AG10803 (cell line): ENCODE data around the gene ENTPD1.
A peak's percentile ranks its signal among the peaks of the same experiment; 100 is the strongest.

Experiments used
- DNase-seq: peaks from one replicate; pipeline ENCODE4 v3.0.0; 2010; ENCODE audit warnings: low read depth
- H3K4me3 ChIP-seq: 2 replicates; pipeline ENCODE4 v1.5.1; 2011; ENCODE audit warnings: mild to moderate bottlenecking, low read length, control low read depth
- CTCF ChIP-seq: conservative IDR thresholded peaks from 2 replicates; pipeline ENCODE4 v1.5.1; 2011; ENCODE audit warnings: mild to moderate bottlenecking, low read length, control low read depth, inconsistent platforms

ENTPD1 gene

DNA sequence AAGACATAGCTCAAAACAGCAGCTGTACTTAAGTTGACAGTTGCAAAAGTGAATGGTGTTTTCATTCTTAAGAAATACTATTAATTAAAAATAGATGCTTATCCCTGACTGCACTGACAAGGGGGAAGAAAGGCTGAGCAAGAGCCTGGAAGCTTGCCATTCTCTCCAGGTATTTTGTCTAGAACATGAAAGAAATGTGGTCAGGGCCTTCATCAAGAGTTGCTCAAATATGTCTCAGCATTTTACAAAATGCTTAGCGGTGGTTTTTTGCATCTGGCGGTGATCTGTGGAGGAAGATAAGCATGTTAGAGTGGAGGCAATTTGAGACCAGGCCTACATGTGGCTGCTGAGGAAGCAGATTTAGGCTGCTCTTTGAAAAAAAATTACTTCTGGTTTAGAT lies 105.4 kb downstream of the ENTPD1 start:
- no peak for TF ChIP-seq CTCF
- peak; percentile 9 for DNase-seq
- no peak overlapping the region for H3K4me3 ChIP-seq

DNA sequence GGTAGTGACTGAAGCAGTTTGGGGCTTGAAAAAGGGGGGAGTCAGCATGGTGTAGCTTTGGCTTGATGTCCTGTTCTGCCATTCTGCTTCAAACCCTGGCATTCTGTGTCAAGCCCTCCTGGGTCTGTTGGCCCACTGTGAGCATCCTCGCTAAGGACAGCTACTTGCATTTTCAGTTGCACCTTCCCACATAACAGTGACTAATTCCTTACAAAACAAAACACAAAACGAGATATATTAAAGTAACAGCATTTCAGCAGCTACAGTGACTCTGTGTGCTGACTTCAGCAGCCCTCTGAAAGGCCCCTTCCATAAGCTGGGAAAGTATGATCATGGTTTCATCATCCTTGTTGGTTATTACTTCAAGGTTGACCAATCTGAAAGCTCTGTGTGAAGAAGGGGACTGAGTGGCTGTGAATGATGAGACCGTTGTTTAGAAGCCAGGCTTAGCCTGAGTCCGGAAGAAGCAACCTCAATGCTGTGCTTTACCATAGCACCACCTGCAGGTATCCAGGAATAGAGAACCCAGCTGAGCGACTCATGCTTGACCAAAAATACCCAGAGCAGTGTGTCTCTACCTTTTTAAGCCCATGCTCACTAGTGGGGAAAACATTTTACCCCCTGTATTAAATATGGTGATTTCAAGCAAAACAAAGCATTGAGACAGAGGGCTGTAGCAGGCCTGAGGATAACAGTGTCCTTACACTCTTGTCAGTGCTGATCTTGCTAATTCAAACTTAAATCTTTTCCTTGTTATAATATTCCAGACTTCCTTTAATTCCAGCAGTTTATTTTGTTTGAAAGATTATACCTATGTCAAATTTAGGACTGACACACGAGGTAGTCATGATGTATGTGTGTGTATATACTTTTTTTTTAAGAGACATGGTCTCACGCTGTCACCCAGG lies 109.2 kb downstream of the ENTPD1 start:
- TF ChIP-seq CTCF = peak; percentile 83
- no peak overlapping the region for H3K4me3 ChIP-seq
- peak; percentile 86 for DNase-seq

DNA sequence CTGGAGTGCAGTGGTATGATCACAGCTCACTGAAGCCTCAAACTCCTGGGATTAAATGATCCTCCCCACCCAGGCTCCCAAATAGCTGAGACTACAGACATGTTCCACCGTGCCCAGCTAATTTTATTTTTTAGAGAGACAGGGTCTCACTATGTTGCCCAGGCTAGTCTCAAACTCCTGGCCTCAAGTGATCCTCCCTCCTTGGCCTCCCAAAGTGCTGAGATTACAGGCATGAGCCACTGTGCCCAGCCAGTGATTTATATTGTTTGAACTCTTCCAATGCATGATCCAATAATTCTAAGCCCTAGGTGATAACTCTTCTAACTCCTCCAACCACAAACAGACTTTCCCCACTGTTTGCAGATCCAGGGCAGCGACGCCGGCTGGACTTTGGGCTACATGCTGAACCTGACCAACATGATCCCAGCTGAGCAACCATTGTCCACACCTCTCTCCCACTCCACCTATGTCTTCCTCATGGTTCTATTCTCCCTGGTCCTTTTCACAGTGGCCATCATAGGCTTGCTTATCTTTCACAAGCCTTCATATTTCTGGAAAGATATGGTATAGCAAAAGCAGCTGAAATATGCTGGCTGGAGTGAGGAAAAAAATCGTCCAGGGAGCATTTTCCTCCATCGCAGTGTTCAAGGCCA lies 110.0 kb downstream of the ENTPD1 start:
- TF ChIP-seq CTCF = no peak
- no peak overlapping the region for H3K4me3 ChIP-seq
- no peak for DNase-seq

DNA sequence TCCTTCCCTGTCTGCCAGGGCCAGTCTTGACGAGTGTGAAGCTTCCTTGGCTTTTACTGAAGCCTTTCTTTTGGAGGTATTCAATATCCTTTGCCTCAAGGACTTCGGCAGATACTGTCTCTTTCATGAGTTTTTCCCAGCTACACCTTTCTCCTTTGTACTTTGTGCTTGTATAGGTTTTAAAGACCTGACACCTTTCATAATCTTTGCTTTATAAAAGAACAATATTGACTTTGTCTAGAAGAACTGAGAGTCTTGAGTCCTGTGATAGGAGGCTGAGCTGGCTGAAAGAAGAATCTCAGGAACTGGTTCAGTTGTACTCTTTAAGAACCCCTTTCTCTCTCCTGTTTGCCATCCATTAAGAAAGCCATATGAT lies 110.5 kb downstream of the ENTPD1 start:
- DNase-seq = no peak
- no peak for TF ChIP-seq CTCF
- H3K4me3 ChIP-seq = no peak overlapping the region

- no peak for DNase-seq
- TF ChIP-seq CTCF = no peak
- no peak overlapping the region for H3K4me3 ChIP-seq
These were observed 111.9 kb downstream of the ENTPD1 start for GRCh38 chr10:95867866-95868265.

DNA sequence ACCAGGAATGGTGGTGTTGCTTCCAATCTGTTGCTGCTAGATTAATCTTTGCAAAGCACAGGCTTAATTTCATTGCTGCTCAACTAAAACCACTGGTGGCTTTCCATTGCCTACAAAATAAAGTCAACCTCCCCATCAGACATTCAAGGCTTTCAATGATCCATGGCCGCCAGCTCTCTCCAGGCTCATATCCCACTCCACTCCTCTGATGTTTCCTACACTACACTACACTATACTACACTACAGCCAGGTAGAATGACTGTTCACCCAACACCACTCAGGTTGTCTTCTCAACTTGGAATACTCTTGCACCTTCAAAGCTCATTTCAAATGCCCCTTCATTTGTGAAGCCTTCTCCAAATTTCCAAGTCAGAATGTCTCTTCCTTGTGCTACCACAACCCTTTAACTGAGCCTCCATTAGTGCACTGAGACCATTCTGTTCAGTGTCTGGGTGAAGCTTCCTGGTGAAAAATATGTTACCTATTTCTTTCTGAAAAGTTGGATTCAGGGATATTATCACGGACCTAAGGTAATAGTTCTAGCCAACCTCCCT lies 116.3 kb downstream of the ENTPD1 start:
- DNase-seq = no peak
- TF ChIP-seq CTCF = no peak
- H3K4me3 ChIP-seq = no peak overlapping the region
